HG03060 (cell line): ENCODE data around the gene PPM1J.
"Not testable (repeated sequence)": the region's sequence is repeated elsewhere in the genome, so short reads cannot be mapped to it uniquely, and the experiment has no call there.

Experiments used
- ATAC-seq: cut with Tn5 transposase; IDR thresholded peaks from one replicate; pipeline ENCODE4 v1.9.1; 2021; ENCODE audit warnings: low read depth, moderate number of reproducible peaks; ENCODE audit not compliant: unreplicated experiment

Gene PPM1J

GRCh38 chr1:112715264-112716053 lies at the start of gene PPM1J:
PPM1J (minus strand) TSS chr1:112715332; CDS start chr1:112715301, 31 bp downstream.
- peak; percentile 67 for ATAC-seq

GRCh38 chr1:112762541-112763500 lies 47.7 kb upstream of the PPM1J start:
- ATAC-seq, result no peak

- no peak for ATAC-seq
These were observed 46.8 kb upstream of the PPM1J start for GRCh38 chr1:112761714-112762480.

GRCh38 chr1:112759228-112759627 lies 44.1 kb upstream of the PPM1J start:
- no peak for ATAC-seq

GRCh38 chr1:112754116-112754628 lies 39.0 kb upstream of the PPM1J start:
- no peak for ATAC-seq

- ATAC-seq, result no peak
These were observed 33.3 kb upstream of the PPM1J start for GRCh38 chr1:112748396-112748795.

- ATAC-seq, result no peak
These were observed 29.0 kb upstream of the PPM1J start for GRCh38 chr1:112744009-112744578.

- ATAC-seq, result no peak
These were observed 28.3 kb upstream of the PPM1J start for GRCh38 chr1:112743174-112744008.

- no peak for ATAC-seq
These were observed 22.4 kb upstream of the PPM1J start for GRCh38 chr1:112737573-112737972.

- no peak for ATAC-seq
These were observed 20.6 kb upstream of the PPM1J start for GRCh38 chr1:112735752-112736151.

GRCh38 chr1:112731451-112731850 lies 16.3 kb upstream of the PPM1J start:
- ATAC-seq, result no peak

GRCh38 chr1:112729909-112730308 lies 14.8 kb upstream of the PPM1J start:
- ATAC-seq, result no peak

GRCh38 chr1:112729011-112729410 lies 13.9 kb upstream of the PPM1J start:
- not testable (repeated sequence) for ATAC-seq

GRCh38 chr1:112728306-112728971 lies 13.3 kb upstream of the PPM1J start:
- not testable (repeated sequence) for ATAC-seq

GRCh38 chr1:112727716-112728115 lies 12.6 kb upstream of the PPM1J start:
- ATAC-seq, result no peak

GRCh38 chr1:112724240-112724639 lies 9.1 kb upstream of the PPM1J start:
- ATAC-seq, result not testable (repeated sequence)

GRCh38 chr1:112723511-112723839 lies 8.3 kb upstream of the PPM1J start:
- ATAC-seq, result no peak

- ATAC-seq, result no peak
These were observed 7.7 kb upstream of the PPM1J start for GRCh38 chr1:112722601-112723510.
